ENCODE measurements around the gene VPS33B. TPM values are rescaled to one million over a fixed set of nuclear protein-coding genes. Genes with fewer than 3 reads are reported as not detected.

The VPS33B gene
- total and polyA plus RNA-seq, 2 of the 8 experiments (the other 6 are each of a cell fraction or from before 2014, with no cell fraction given): 11.8 to 17.3 TPM

DNA sequence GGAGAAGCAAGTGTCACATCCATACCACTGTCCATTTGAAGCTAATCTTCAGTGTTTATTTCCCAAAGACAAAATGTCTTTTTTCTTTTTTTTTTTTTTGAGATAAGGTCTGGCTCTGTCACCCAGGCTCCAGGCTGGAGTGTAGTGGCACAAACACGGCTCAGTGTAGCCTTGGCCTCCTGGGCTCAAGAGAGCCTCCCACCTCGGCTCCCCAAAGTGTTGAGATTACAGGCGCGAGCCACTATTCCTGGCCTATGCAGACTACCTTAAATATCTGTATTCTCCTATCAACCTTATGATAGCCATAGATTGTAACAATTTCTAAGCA lies 27.7 kb upstream of the VPS33B start:
- H3K9me3 ChIP-seq (ENCODE audit: insufficient read depth in 2 of 2, low read depth in 1 of 2, low read length in 1 of 2): no peaks in the 10 kb centered on the region
- no peak overlapping the region for H2BK20ac ChIP-seq (ENCODE audit: low read length)
- no peak overlapping the region for H4K91ac ChIP-seq (replicated peaks; ENCODE audit: insufficient read length, low read length)
- no peak overlapping the region for H2AK5ac ChIP-seq (ENCODE audit: low read depth, low read length)
- H3K4ac ChIP-seq (replicated peaks; ENCODE audit: insufficient read length, low read depth, low read length): no peak overlapping the region
- no peak overlapping the region for H2BK15ac ChIP-seq (ENCODE audit: low read length)
- CTCF ChIA-PET (ENCODE audit: partially characterized antibody): interaction anchor here (0.7 to 3.2 kb wide), 35 partner anchors 9 to 222 kb away, joined by 3 to 26 read pairs (median 4); partner anchors contain the start of genes HDDC3 and PRC1
- H4K20me1 ChIP-seq (replicated peaks in 1 of 2; ENCODE audit: control insufficient read depth in 1 of 2, insufficient read depth in 2 of 2, low read length in 2 of 2): no peaks in the 10 kb centered on the region
- H3K14ac ChIP-seq (ENCODE audit: insufficient read length): no peak overlapping the region
- WGBS, 2 experiments (ENCODE audit: extremely low coverage in 1 of 2, insufficient coverage in 1 of 2, insufficient read length in 1 of 2, insufficient replicate concordance in 2 of 2, low coverage in 1 of 2, low lambda C conversion rate in 2 of 2, missing lambda C conversion rate in 1 of 2): 78% methylated on average over 4 of the region's 4 CpGs; no CpG with 5 or more reads in 1 of the 2 experiments
- no peaks in the 10 kb centered on the region for H3K79me2 ChIP-seq (ENCODE audit: control insufficient read depth in 1 of 2, insufficient read depth in 2 of 2, low read length in 2 of 2)
- no peak overlapping the region for H3K9ac ChIP-seq (replicated peaks in 1 of 4; ENCODE audit: extremely low read depth in 1 of 4, low read depth in 3 of 4, low read length in 3 of 4)
- H3K36me3 ChIP-seq (ENCODE audit: control insufficient read depth in 2 of 4, insufficient read depth in 4 of 4, low read length in 3 of 4): no peaks in the 10 kb centered on the region
- no peak overlapping the region for H3K56ac ChIP-seq (replicated peaks; ENCODE audit: insufficient read length, low read depth, low read length)
- no peak overlapping the region for H2BK12ac ChIP-seq (ENCODE audit: low read depth, low read length)
- 0 out of 2 replicates have a peak, but pooled peaks cover 2% of the 10 kb centered on the region for H3K23me2 ChIP-seq (ENCODE audit: low read depth, low read length)
- TF ChIP-seq, protein P1, sequence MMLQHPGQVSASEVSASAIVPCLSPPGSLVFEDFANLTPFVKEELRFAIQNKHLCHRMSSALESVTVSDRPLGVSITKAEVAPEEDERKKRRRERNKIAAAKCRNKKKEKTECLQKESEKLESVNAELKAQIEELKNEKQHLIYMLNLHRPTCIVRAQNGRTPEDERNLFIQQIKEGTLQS (IDR thresholded peaks at IDR 0.05; ENCODE audit: insufficient read depth, low read depth, low read length): no peak
- TF ChIP-seq BRCA1 (IDR thresholded peaks at IDR 0.05; ENCODE audit: low read depth, low read length) (no peak), PHF8 (conservative IDR thresholded peaks at IDR 0.05; ENCODE audit: low read depth, low read length) (no peak), NANOG (IDR thresholded peaks at IDR 0.05; ENCODE audit: insufficient read depth, low read depth, low read length, poor library complexity, severe bottlenecking) (no peak), SP2 (IDR thresholded peaks at IDR 0.05; ENCODE audit: low read length) (no peak)
- TF ChIP-seq, protein P2, sequence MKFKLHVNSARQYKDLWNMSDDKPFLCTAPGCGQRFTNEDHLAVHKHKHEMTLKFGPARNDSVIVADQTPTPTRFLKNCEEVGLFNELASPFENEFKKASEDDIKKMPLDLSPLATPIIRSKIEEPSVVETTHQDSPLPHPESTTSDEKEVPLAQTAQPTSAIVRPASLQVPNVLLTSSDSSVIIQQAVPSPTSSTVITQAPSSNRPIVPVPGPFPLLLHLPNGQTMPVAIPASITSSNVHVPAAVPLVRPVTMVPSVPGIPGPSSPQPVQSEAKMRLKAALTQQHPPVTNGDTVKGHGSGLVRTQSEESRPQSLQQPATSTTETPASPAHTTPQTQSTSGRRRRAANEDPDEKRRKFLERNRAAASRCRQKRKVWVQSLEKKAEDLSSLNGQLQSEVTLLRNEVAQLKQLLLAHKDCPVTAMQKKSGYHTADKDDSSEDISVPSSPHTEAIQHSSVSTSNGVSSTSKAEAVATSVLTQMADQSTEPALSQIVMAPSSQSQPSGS (IDR thresholded peaks at IDR 0.05; ENCODE audit: low read length): no peak
- H3K23ac ChIP-seq (ENCODE audit: insufficient read length): no peak overlapping the region
- H2BK120ac ChIP-seq (replicated peaks; ENCODE audit: low read depth, low read length): no peak overlapping the region
- H3K4me2 ChIP-seq (ENCODE audit: insufficient read depth in 1 of 2, low read depth in 2 of 2, low read length in 2 of 2): no peak overlapping the region
- H4K8ac ChIP-seq (ENCODE audit: extremely low read depth, insufficient read depth, low read length): no peak overlapping the region
- H3K27ac ChIP-seq (ENCODE audit: low read depth, low read length): no peak overlapping the region
- H4K5ac ChIP-seq (ENCODE audit: insufficient read length, low read depth, low read length): no peak overlapping the region
- no peaks in the 10 kb centered on the region for H3K4me1 ChIP-seq (replicated peaks in 1 of 4; ENCODE audit: control insufficient read depth in 3 of 4, insufficient read depth in 4 of 4, low read length in 3 of 4)
- no peak overlapping the region for H2AFZ ChIP-seq (ENCODE audit: low read length)
- no peak for DNase-seq (ENCODE audit: low read depth in 1 of 2, low spot score in 2 of 2)
- no peaks in the 10 kb centered on the region for H3K79me1 ChIP-seq (ENCODE audit: low read depth, low read length)
- H3K4me3 ChIP-seq (ENCODE audit: extremely low read depth in 1 of 4, insufficient read depth in 2 of 4, low read depth in 3 of 4, low read length in 4 of 4): no peak overlapping the region
- no peak for FAIRE-seq
- no peak overlapping the region for H3K18ac ChIP-seq (ENCODE audit: extremely low read depth, low read length)
- no peak overlapping the region for H2BK5ac ChIP-seq (ENCODE audit: low read depth, low read length)
- POLR2A ChIA-PET (ENCODE audit: partially characterized antibody): interaction anchor here (1.3 kb wide), 1 partner anchor 28 kb away, joined by 3 read pairs; no protein-coding TSS in a partner anchor
- no peaks in the 10 kb centered on the region for H3K27me3 ChIP-seq (replicated peaks in 1 of 4; ENCODE audit: control insufficient read depth in 3 of 4, extremely low read depth in 1 of 4, insufficient read depth in 3 of 4, low read length in 3 of 4)

Measured in H1 (cell line).